Astrocyte (in vitro differentiated cells and primary cell): Measurements from ENCODE around the gene SMIM35. TPM values are rescaled to one million over a fixed set of nuclear protein-coding genes. Genes with fewer than 3 reads are reported as not detected.

Experiments used
- DNase-seq: peaks from one replicate; pipeline ENCODE4 v3.0.0-alpha.2; 2010; ENCODE audit warnings: low read depth
- FAIRE-seq: peaks from 2 replicates; lab custom pipeline; 2011; peaks lifted over from hg19 to GRCh38; lab: Jason Lieb, UNC
- H2AFZ ChIP-seq: 2 replicates; pipeline ENCODE4 v1.6.0; 2012; ENCODE audit warnings: low read depth, low read length, inconsistent platforms
- H3K27ac ChIP-seq: 2 replicates; pipeline ENCODE4 v1.5.1; 2011; ENCODE audit warnings: low read depth, low read length, inconsistent platforms
- H3K27me3 ChIP-seq: 2 replicates; pipeline ENCODE4 v1.6.0; 2011; ENCODE audit warnings: low read length, inconsistent platforms; ENCODE audit not compliant: insufficient read depth
- H3K36me3 ChIP-seq: 2 replicates; pipeline ENCODE4 v1.5.1; 2011; ENCODE audit warnings: low read length, inconsistent platforms; ENCODE audit not compliant: insufficient read depth
- H3K4me1 ChIP-seq: 2 replicates; pipeline ENCODE4 v1.5.1; 2011; ENCODE audit warnings: low read length, inconsistent platforms; ENCODE audit not compliant: insufficient read depth
- H3K4me2 ChIP-seq: 2 replicates; pipeline ENCODE4 v1.6.0; 2012; ENCODE audit warnings: low read length, inconsistent platforms
- H3K4me3 ChIP-seq: 2 replicates; pipeline ENCODE4 v1.5.1; 2011; ENCODE audit warnings: low read depth, mild to moderate bottlenecking, low read length, inconsistent platforms; ENCODE audit not compliant: insufficient read depth
- H3K79me2 ChIP-seq: 2 replicates; pipeline ENCODE4 v1.6.0; 2012; ENCODE audit warnings: mild to moderate bottlenecking, low read length, inconsistent platforms; ENCODE audit not compliant: insufficient read depth
- H3K9ac ChIP-seq: 2 replicates; pipeline ENCODE4 v1.6.0; 2012; ENCODE audit warnings: mild to moderate bottlenecking, low read length, inconsistent platforms
- H3K9me3 ChIP-seq: 2 replicates; pipeline ENCODE4 v1.5.1; 2012; ENCODE audit warnings: low read depth, mild to moderate bottlenecking, low read length, inconsistent platforms; ENCODE audit not compliant: insufficient read depth
- H4K20me1 ChIP-seq: 2 replicates; pipeline ENCODE4 v1.6.0; 2012; ENCODE audit warnings: low read length, inconsistent platforms; ENCODE audit not compliant: insufficient read depth
- H3K27ac Mint-ChIP-seq: one replicate; pipeline ENCODE4 v1.8.0; 2021; ENCODE audit warnings: mild to moderate bottlenecking, mixed read lengths; ENCODE audit not compliant: unreplicated experiment
- H3K27me3 Mint-ChIP-seq: one replicate; pipeline ENCODE4 v1.8.0; 2021; ENCODE audit warnings: low read depth, mixed read lengths; ENCODE audit not compliant: unreplicated experiment
- H3K36me3 Mint-ChIP-seq: one replicate; pipeline ENCODE4 v1.8.0; 2021; ENCODE audit warnings: low read depth, mixed read lengths; ENCODE audit not compliant: unreplicated experiment
- H3K4me1 Mint-ChIP-seq: one replicate; pipeline ENCODE4 v1.8.0; 2021; ENCODE audit warnings: low read depth, mixed read lengths; ENCODE audit not compliant: unreplicated experiment
- H3K4me3 Mint-ChIP-seq: one replicate; pipeline ENCODE4 v1.8.0; 2021; ENCODE audit warnings: mild to moderate bottlenecking, moderate library complexity, mixed read lengths; ENCODE audit not compliant: unreplicated experiment
- H3K9me3 Mint-ChIP-seq: one replicate; pipeline ENCODE4 v1.8.0; 2021; ENCODE audit warnings: mild to moderate bottlenecking, mixed read lengths; ENCODE audit not compliant: unreplicated experiment
- EZH2 ChIP-seq: IDR thresholded peaks from 2 replicates; pipeline ENCODE4 v1.6.1; 2012; ENCODE audit warnings: mild to moderate bottlenecking, low read length, inconsistent platforms; ENCODE audit not compliant: insufficient read depth
- total RNA-seq: library from RNA; stranded (reverse); gene quantifications from 2 replicates; pipeline ENCODE4 v1.2.1, GENCODE V29; 2021
- TF ChIP-seq, protein P1 (sequence below): IDR thresholded peaks from 2 replicates; pipeline ENCODE4 v1.5.1; 2011; ENCODE audit warnings: low read depth, mild to moderate bottlenecking, inconsistent platforms, low read length, moderate library complexity; ENCODE audit not compliant: insufficient read depth

The SMIM35 gene
- total RNA-seq, 1 donor from 2014 or later, result not detected

DNA sequence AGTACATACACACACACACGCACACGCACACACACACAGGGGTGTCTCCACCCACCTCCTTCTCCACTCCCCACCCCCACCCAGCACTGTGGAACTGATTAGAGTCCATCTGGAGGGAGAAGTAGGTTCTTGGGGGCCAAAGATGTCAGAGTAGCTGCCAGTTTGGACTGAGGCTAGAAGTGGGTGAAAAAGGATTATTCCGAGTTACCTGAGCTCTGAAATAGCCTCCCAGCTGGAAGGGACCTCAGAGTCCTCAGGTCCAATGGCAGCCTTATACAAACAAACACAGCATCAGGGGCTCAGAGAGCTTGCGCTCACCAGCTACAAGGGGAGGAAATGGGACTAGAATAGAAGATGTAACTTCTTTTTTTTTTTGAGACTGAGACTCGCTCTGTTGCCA lies 79.7 kb downstream of the SMIM35 start:
- Mint-ChIP-seq H3K36me3 (no peaks in the 10 kb centered on the region), H3K27me3 (peaks cover 46% of the 10 kb centered on the region), H3K27ac (no peak overlapping the region), H3K4me3 (no peak overlapping the region), H3K9me3 (peaks cover 6% of the 10 kb centered on the region), H3K4me1 (peaks cover 11% of the 10 kb centered on the region)
- Histone ChIP-seq H3K9ac (no peak overlapping the region), H3K36me3 (no peaks in the 10 kb centered on the region), H3K4me3 (no peak overlapping the region), H3K9me3 (no peaks in the 10 kb centered on the region), H3K4me1 (no peaks in the 10 kb centered on the region), H2AFZ (no peak overlapping the region), H3K79me2 (no peaks in the 10 kb centered on the region), H4K20me1 (no peaks in the 10 kb centered on the region), H3K27ac (no peak overlapping the region), H3K27me3 (peaks cover 6% of the 10 kb centered on the region), H3K4me2 (no peak overlapping the region)
- TF ChIP-seq, protein P1, sequence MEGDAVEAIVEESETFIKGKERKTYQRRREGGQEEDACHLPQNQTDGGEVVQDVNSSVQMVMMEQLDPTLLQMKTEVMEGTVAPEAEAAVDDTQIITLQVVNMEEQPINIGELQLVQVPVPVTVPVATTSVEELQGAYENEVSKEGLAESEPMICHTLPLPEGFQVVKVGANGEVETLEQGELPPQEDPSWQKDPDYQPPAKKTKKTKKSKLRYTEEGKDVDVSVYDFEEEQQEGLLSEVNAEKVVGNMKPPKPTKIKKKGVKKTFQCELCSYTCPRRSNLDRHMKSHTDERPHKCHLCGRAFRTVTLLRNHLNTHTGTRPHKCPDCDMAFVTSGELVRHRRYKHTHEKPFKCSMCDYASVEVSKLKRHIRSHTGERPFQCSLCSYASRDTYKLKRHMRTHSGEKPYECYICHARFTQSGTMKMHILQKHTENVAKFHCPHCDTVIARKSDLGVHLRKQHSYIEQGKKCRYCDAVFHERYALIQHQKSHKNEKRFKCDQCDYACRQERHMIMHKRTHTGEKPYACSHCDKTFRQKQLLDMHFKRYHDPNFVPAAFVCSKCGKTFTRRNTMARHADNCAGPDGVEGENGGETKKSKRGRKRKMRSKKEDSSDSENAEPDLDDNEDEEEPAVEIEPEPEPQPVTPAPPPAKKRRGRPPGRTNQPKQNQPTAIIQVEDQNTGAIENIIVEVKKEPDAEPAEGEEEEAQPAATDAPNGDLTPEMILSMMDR, result no peak
- no peak for TF ChIP-seq EZH2
- FAIRE-seq, result no peak
- DNase-seq, result no peak

DNA sequence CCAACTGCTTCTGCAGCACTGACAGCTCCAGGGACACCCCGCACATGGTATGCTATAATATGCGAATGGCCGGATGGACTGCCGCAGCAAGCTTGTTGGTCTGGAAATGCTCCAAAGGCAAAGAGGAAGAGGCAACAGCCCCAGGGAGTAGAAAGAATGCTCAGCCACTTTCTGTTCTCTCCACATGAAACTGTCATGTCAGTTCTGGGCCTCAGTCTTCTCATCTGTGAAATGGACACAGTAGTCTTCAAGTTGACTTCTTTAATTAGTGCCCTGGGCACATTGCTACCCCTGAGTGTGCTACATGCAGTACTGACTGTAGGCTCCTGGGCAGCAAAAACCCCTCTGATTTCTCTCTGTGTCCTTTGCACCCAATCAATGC lies 80.6 kb downstream of the SMIM35 start:
- H3K27me3 Mint-ChIP-seq, result peaks cover 46% of the 10 kb centered on the region
- DNase-seq (no peak), FAIRE-seq (no peak)

More for the DNA sequence above, 80.6 kb downstream of the SMIM35 start:
- no peaks in the 10 kb centered on the region for H3K36me3 ChIP-seq
- no peak overlapping the region for H3K27ac ChIP-seq
- Mint-ChIP-seq H3K9me3 (peaks cover 6% of the 10 kb centered on the region), H3K36me3 (no peaks in the 10 kb centered on the region), H3K4me1 (peaks cover 10% of the 10 kb centered on the region), H3K4me3 (no peak overlapping the region), H3K27ac (no peak overlapping the region)
- H3K4me2 ChIP-seq, result no peak overlapping the region
- H4K20me1 ChIP-seq, result no peaks in the 10 kb centered on the region
- no peaks in the 10 kb centered on the region for H3K79me2 ChIP-seq
- H3K27me3 ChIP-seq, result peaks cover 6% of the 10 kb centered on the region
- no peaks in the 10 kb centered on the region for H3K9me3 ChIP-seq
- TF ChIP-seq, protein P1, result no peak
- TF ChIP-seq EZH2, result no peak
- H3K9ac ChIP-seq, result no peak overlapping the region
- no peaks in the 10 kb centered on the region for H3K4me1 ChIP-seq
- H3K4me3 ChIP-seq, result no peak overlapping the region
- H2AFZ ChIP-seq, result no peak overlapping the region
